HG03442 (cell line): ENCODE measurements around the gene GPR162.

Experiments
- ATAC-seq: cut with Tn5 transposase; IDR thresholded peaks from one replicate; pipeline ENCODE4 v1.9.1; 2021; ENCODE audit warnings: mild to moderate bottlenecking, moderate library complexity; ENCODE audit not compliant: unreplicated experiment

Gene GPR162

GRCh38 chr12:6820166-6820565 is 1.5 kb upstream of the GPR162 start:
- ATAC-seq = no peak

GRCh38 chr12:6822426-6823135 is 960 bp downstream of the GPR162 start:
- ATAC-seq = no peak

- ATAC-seq = no peak
Measured at GRCh38 chr12:6823182-6824084, 1.8 kb downstream of the GPR162 start.

GRCh38 chr12:6824085-6824775 is 2.6 kb downstream of the GPR162 start:
- no peak for ATAC-seq

- no peak for ATAC-seq
Measured at GRCh38 chr12:6824901-6825381, 3.3 kb downstream of the GPR162 start.

GRCh38 chr12:6825398-6826124 is 3.9 kb downstream of the GPR162 start:
- no peak for ATAC-seq

GRCh38 chr12:6826125-6826733 is 4.6 kb downstream of the GPR162 start:
- no peak for ATAC-seq

GRCh38 chr12:6826734-6827436 is 5.3 kb downstream of the GPR162 start:
- no peak for ATAC-seq

- no peak for ATAC-seq
Measured at GRCh38 chr12:6827437-6827911, 5.9 kb downstream of the GPR162 start.

- no peak for ATAC-seq
Measured at GRCh38 chr12:6827982-6828780, 6.6 kb downstream of the GPR162 start, which contains the start of gene P3H3. TSS of gene P3H3 (plus strand) at chr12:6828407. CDS start at chr12:6828441, 34 bp downstream.

- no peak for ATAC-seq
Measured at GRCh38 chr12:6828781-6829535, 7.3 kb downstream of the GPR162 start.

- no peak for ATAC-seq
Measured at GRCh38 chr12:6829536-6830220, 8.1 kb downstream of the GPR162 start.

- ATAC-seq = no peak
Measured at GRCh38 chr12:6830286-6830890, 8.8 kb downstream of the GPR162 start.

- ATAC-seq = no peak
Measured at GRCh38 chr12:6830999-6831398, 9.4 kb downstream of the GPR162 start.

GRCh38 chr12:6831450-6831995 is 9.9 kb downstream of the GPR162 start:
- ATAC-seq = no peak

- no peak for ATAC-seq
Measured at GRCh38 chr12:6832125-6832524, 10.5 kb downstream of the GPR162 start.
